Brain microvascular endothelial cell (primary cell): ENCODE data around the gene LAMB3.

Experiments
- DNase-seq: peaks from one replicate; pipeline ENCODE4 v3.0.0-alpha.2; 2020
- H3K27ac ChIP-seq: fragments of 250-450 bp; sonication (Bioruptor Pico); 2 replicates; pipeline ENCODE4 v1.5.1; 2020; ENCODE audit warnings: mild to moderate bottlenecking, moderate library complexity
- H3K27me3 ChIP-seq: fragments of 250-450 bp; sonication (Bioruptor Pico); replicated peaks from 2 replicates; pipeline ENCODE4 v1.5.1; 2020; ENCODE audit warnings: mild to moderate bottlenecking
- H3K36me3 ChIP-seq: fragments of 250-450 bp; sonication (Bioruptor Pico); replicated peaks from 2 replicates; pipeline ENCODE4 v1.5.1; 2020; ENCODE audit warnings: mild to moderate bottlenecking
- H3K4me3 ChIP-seq: 2 replicates; pipeline ENCODE4 v1.5.1; 2011; ENCODE audit warnings: low read depth, mild to moderate bottlenecking, control low read depth, low read length, moderate library complexity
- in situ Hi-C: cut with HindIII; loops from 2 replicates; pipeline ENCODE4 v1.10.0; 2017; ENCODE audit warnings: low sequenced_read_pairs, low pct_ligation_motif_present
- TF ChIP-seq, protein P1 (sequence below): IDR thresholded peaks from 2 replicates; pipeline ENCODE4 v1.5.1; 2011; ENCODE audit warnings: low read depth, mild to moderate bottlenecking, moderate library complexity, low read length, control low read depth, inconsistent platforms; ENCODE audit errors: missing control alignments

LAMB3 gene

DNA sequence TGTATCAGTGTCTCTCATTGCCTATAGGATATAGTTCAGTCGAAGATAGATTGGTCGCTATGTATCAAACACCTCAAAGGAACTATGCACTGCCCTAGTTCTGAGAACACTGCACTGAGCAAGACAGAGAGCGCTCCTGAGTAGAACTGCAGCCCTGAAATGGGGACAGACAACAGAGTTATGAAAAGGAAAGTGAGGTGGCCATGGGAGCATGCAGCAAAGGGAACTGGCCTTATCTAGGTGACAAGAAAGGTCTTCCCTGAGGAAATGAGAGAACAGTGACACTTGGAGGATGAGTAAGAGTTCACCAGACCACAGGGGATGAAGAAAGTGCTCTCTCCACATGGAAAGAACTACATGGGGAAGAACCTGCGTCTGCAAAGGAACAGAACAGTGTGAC, 15.5 kb upstream of the LAMB3 start:
- no peak overlapping the region for H3K27ac ChIP-seq
- H3K4me3 ChIP-seq = no peak overlapping the region
- DNase-seq = no peak
- H3K27me3 ChIP-seq = peaks cover 7% of the 10 kb centered on the region
- TF ChIP-seq, protein P1, sequence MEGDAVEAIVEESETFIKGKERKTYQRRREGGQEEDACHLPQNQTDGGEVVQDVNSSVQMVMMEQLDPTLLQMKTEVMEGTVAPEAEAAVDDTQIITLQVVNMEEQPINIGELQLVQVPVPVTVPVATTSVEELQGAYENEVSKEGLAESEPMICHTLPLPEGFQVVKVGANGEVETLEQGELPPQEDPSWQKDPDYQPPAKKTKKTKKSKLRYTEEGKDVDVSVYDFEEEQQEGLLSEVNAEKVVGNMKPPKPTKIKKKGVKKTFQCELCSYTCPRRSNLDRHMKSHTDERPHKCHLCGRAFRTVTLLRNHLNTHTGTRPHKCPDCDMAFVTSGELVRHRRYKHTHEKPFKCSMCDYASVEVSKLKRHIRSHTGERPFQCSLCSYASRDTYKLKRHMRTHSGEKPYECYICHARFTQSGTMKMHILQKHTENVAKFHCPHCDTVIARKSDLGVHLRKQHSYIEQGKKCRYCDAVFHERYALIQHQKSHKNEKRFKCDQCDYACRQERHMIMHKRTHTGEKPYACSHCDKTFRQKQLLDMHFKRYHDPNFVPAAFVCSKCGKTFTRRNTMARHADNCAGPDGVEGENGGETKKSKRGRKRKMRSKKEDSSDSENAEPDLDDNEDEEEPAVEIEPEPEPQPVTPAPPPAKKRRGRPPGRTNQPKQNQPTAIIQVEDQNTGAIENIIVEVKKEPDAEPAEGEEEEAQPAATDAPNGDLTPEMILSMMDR = no peak
- in situ Hi-C loops = no loop called here
- no peaks in the 10 kb centered on the region for H3K36me3 ChIP-seq

DNA sequence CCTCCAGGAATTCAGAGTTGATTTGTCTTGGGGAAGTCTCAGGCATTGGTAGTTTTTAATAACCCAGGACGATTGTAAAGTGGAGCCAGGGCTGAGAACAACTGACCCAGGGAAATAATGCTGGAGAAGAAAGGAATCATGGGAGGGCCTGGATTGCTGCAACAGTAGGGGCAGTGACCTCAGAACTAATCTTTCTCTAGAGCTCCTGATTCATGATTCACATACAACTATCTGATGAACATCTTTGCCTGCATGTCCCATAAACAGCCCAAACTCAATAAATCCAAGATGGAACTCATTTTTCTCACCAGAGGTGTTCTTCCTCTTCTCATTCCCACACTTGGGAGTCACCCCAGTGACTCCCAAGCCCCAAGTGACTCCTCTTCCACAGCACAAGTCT, 14.9 kb upstream of the LAMB3 start:
- H3K27me3 ChIP-seq = peaks cover 5% of the 10 kb centered on the region
- TF ChIP-seq, protein P1 = no peak
- DNase-seq = no peak
- in situ Hi-C loops = no loop called here
- no peak overlapping the region for H3K4me3 ChIP-seq
- no peak overlapping the region for H3K27ac ChIP-seq
- no peaks in the 10 kb centered on the region for H3K36me3 ChIP-seq

DNA sequence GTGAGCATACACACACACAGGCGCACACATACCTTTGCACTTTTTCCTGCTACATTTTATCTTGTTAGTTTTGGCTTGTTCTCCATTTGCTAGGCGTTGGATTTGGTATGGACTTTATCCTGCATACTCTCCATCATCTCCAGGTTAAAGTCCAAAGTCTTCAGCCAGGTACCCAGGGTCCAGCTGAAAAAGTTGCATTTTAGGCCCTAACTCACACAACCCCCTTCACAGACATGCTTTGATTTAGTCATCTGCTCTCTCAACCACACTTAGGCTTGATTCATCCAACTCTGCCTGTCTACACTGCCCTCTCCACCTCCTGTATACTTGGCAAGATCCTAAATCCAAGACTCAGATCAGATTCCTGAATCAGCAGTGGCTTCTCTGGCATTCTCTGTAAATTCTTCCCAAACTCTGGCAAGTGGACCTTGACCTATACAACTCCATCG, 10.7 kb upstream of the LAMB3 start:
- in situ Hi-C loops = no loop called here
- Histone ChIP-seq H3K4me3 (no peak overlapping the region), H3K36me3 (no peaks in the 10 kb centered on the region), H3K27ac (no peak overlapping the region), H3K27me3 (no peaks in the 10 kb centered on the region)
- DNase-seq = no peak
- TF ChIP-seq, protein P1 = no peak

DNA sequence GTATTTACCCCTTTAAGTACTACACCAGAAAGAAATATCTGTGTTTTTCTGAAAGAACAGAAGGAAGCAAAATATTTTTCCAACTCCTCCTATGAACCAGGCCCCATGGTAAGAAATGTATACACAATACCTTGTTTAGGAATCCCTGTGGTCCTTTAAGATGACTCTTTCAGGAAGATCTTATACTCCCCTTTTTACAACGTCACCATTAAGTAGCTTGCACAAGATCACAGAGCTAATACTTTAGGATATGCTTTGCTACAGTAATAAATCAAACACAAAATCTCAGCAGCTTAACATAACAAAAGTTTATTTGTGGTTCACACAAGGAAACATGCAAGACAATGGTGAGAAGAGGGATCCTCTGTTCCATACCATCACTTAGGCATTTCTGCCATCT, 8.8 kb upstream of the LAMB3 start:
- DNase-seq = no peak
- Histone ChIP-seq H3K36me3 (no peaks in the 10 kb centered on the region), H3K27ac (no peak overlapping the region), H3K27me3 (no peaks in the 10 kb centered on the region), H3K4me3 (no peak overlapping the region)
- in situ Hi-C loops = no loop called here
- TF ChIP-seq, protein P1 = no peak

DNA sequence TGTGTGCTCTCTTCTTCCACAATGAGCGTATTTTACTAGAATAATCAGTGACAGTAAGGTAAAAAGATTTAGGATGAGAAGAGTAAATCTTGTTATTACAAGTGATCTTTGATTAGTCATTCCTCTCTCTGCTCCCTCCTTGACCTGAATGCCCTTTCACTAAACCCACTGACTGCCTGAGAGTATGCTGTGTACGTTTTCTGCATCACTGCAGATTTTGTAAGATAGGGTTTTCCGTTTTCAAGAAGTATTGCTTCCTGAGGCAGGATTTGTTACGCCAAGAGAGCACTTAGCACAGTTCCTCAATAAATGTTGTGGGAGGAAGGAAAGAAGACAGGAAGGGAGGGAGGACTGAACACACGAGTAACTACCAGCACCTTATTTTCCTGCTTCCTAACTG, 7.7 kb upstream of the LAMB3 start:
- Histone ChIP-seq H3K27me3 (no peaks in the 10 kb centered on the region), H3K27ac (no peak overlapping the region), H3K4me3 (no peak overlapping the region), H3K36me3 (no peaks in the 10 kb centered on the region)
- in situ Hi-C loops = no loop called here
- TF ChIP-seq, protein P1 = no peak
- no peak for DNase-seq

DNA sequence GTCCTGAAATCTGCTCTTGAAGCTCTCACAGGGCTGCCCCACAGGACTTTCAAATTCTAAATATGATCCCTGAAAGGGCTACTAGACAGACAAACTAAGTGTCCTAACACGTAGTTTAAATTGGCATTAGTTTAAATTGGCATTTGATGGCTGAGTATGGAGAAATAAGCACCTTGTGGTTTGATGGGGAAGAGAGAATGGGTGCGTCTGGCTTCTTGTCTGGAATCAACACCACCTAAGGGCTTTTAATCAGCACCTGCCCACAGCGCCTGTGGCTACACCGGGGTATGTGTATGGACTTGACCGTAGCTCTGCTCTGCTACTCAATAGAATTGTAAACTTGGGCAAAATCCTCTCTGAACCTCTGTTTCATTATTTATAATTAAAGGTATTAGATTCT, 5.7 kb upstream of the LAMB3 start:
- Histone ChIP-seq H3K27ac (no peak overlapping the region), H3K4me3 (no peak overlapping the region), H3K36me3 (no peaks in the 10 kb centered on the region), H3K27me3 (no peaks in the 10 kb centered on the region)
- in situ Hi-C loops = no loop called here
- TF ChIP-seq, protein P1 = no peak
- DNase-seq = no peak
